HL-60 (cell line): Measurements from ENCODE around the gene NEB.

ENCODE experiments used
- POLR2AphosphoS5 ChIP-seq: IDR thresholded peaks from 2 replicates; pipeline ENCODE4 v1.6.1; 2012; ENCODE audit warnings: low read depth
- TF ChIP-seq, protein P1 (sequence below): IDR thresholded peaks from one replicate; pipeline ENCODE4 v1.5.1; 2011; ENCODE audit warnings: low read length, control low read depth, inconsistent platforms; ENCODE audit not compliant: insufficient read depth

GRCh38 chr2:151753540-151753939, 19.3 kb upstream of the NEB start:
- TF ChIP-seq POLR2AphosphoS5: no peak
- TF ChIP-seq, protein P1, sequence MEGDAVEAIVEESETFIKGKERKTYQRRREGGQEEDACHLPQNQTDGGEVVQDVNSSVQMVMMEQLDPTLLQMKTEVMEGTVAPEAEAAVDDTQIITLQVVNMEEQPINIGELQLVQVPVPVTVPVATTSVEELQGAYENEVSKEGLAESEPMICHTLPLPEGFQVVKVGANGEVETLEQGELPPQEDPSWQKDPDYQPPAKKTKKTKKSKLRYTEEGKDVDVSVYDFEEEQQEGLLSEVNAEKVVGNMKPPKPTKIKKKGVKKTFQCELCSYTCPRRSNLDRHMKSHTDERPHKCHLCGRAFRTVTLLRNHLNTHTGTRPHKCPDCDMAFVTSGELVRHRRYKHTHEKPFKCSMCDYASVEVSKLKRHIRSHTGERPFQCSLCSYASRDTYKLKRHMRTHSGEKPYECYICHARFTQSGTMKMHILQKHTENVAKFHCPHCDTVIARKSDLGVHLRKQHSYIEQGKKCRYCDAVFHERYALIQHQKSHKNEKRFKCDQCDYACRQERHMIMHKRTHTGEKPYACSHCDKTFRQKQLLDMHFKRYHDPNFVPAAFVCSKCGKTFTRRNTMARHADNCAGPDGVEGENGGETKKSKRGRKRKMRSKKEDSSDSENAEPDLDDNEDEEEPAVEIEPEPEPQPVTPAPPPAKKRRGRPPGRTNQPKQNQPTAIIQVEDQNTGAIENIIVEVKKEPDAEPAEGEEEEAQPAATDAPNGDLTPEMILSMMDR: no peak
